Nephron (organoid): ENCODE results near the gene PTPRD.
"Not testable (repeated sequence)": the region's sequence is repeated elsewhere in the genome, so short reads cannot be mapped to it uniquely, and the experiment has no call there.

Experiments used
- H3K27ac Mint-ChIP-seq, 3 experiments: 2 replicates each; pipeline ENCODE4 v1.8.0; 2020; ENCODE audit warnings: mixed read lengths in 3 of 3, mild to moderate bottlenecking in 2 of 3, moderate library complexity in 1 of 3
- H3K27me3 Mint-ChIP-seq: 2 replicates; pipeline ENCODE4 v1.8.0; 2021; ENCODE audit warnings: low read depth, mild to moderate bottlenecking, moderate library complexity, mixed read lengths
- H3K36me3 Mint-ChIP-seq: 2 replicates; pipeline ENCODE4 v1.8.0; 2020; ENCODE audit warnings: low read depth, mixed read lengths
- H3K4me1 Mint-ChIP-seq: 2 replicates; pipeline ENCODE4 v1.8.0; 2020; ENCODE audit warnings: mixed read lengths
- H3K4me3 Mint-ChIP-seq, 3 experiments: 2 replicates each; pipeline ENCODE4 v1.8.0; 2020; ENCODE audit warnings: mild to moderate bottlenecking in 3 of 3, mixed read lengths in 3 of 3, moderate library complexity in 2 of 3
- H3K9me3 Mint-ChIP-seq: 2 replicates; pipeline ENCODE4 v1.8.0; 2020; ENCODE audit warnings: mixed read lengths
- CTCF ChIP-seq, 3 experiments: fragments of 200-600 bp; sonication (generic); IDR thresholded peaks; one replicate each; pipeline ENCODE4 v1.5.0; 2021; ENCODE audit warnings: antibody characterized with exemption in 3 of 3; ENCODE audit not compliant: unreplicated experiment in 3 of 3

The PTPRD gene

DNA sequence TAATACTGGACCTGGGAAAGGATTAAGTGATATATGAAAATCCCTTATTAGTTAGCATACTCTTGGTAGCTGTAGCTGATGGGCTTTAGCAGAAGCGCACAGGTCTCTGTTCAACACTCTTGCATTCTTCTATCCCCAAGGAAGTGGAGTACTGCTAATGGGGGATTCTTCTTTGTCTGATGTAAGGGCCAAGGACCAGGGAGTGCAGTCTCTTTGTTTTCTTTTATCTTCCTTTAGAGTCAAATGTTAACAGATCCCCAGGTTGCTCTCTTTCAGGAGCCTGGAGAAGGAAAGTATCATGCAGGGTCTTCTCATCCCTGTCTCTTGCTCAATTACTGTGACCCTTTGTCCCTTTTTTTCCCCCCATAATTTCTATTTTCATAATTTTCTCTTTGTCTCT is 1666.3 kb downstream of the PTPRD start:
- Mint-ChIP-seq H3K4me3 (no peak overlapping the region), H3K9me3 (peaks cover 8% of the 10 kb centered on the region)

DNA sequence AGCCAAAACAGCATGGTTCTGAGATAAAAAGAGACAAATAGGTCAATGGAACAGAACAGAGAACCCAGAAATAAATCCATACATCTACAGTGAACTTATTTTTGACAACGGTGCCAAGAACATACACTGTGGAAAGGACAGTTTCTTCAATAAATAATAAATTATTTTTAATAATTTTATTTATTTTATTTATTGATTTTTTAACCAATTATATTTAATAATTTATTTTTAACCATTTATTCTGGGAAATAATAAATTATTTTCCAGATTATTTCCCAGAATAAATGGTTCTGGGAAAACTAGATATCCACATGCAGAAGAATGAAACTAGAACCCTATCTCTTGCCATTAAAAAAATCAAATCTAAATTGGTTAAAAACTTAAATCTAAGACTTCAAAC is 1669.4 kb downstream of the PTPRD start:
- Mint-ChIP-seq H3K36me3 (no peaks in the 10 kb centered on the region), H3K9me3 (peaks cover 8% of the 10 kb centered on the region), H3K27me3 (no peaks in the 10 kb centered on the region), H3K4me1 (no peaks in the 10 kb centered on the region), H3K4me3 (no peak overlapping the region), H3K27ac (no peak overlapping the region)
- no peak for TF ChIP-seq CTCF (IDR thresholded peaks at IDR 0.05; ENCODE audit: unreplicated experiment in 3 of 3)

More for the DNA sequence above, 1666.3 kb downstream of the PTPRD start:
- Mint-ChIP-seq H3K36me3 (no peaks in the 10 kb centered on the region), H3K27me3 (no peaks in the 10 kb centered on the region), H3K4me1 (no peaks in the 10 kb centered on the region), H3K27ac (no peak overlapping the region)
- no peak for TF ChIP-seq CTCF (IDR thresholded peaks at IDR 0.05; ENCODE audit: unreplicated experiment in 3 of 3)

- H3K36me3 Mint-ChIP-seq, result no peaks in the 10 kb centered on the region
- no peak overlapping the region for H3K4me3 Mint-ChIP-seq
- H3K27ac Mint-ChIP-seq, result no peak overlapping the region
- TF ChIP-seq CTCF (IDR thresholded peaks at IDR 0.05; ENCODE audit: unreplicated experiment in 3 of 3), result no peak
- H3K27me3 Mint-ChIP-seq, result no peaks in the 10 kb centered on the region
- H3K9me3 Mint-ChIP-seq, result peaks cover 7% of the 10 kb centered on the region
- H3K4me1 Mint-ChIP-seq, result peaks cover 7% of the 10 kb centered on the region
Measured at GRCh38 chr9:8940650-8941049, 1672.2 kb downstream of the PTPRD start.

DNA sequence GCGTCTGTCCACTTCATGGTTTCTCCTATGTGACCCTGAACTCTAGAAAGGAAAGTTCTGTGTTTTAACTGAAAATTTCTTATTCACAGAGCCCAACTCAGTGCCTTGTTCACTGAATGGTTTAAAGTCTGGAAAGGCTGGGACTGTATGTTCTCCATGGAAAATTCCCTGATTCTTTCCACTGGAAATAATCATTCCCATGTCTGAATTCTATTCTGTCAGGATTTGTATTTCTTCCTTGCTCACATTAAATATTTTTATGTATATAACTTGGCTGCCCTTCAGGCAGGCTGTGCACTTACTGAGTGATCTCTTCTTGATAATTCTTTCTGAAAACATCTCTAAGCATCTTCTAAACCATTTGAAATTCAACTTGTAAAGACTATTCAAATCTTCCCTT is 1686.3 kb downstream of the PTPRD start:
- no peak overlapping the region for H3K4me3 Mint-ChIP-seq
- H3K27me3 Mint-ChIP-seq, result no peaks in the 10 kb centered on the region
- TF ChIP-seq CTCF (IDR thresholded peaks at IDR 0.05; ENCODE audit: unreplicated experiment in 3 of 3), result no peak
- H3K4me1 Mint-ChIP-seq, result no peaks in the 10 kb centered on the region
- no peak overlapping the region for H3K27ac Mint-ChIP-seq
- H3K9me3 Mint-ChIP-seq, result peaks cover 9% of the 10 kb centered on the region
- H3K36me3 Mint-ChIP-seq, result no peaks in the 10 kb centered on the region

- no peaks in the 10 kb centered on the region for H3K36me3 Mint-ChIP-seq
- no peak for TF ChIP-seq CTCF (IDR thresholded peaks at IDR 0.05; ENCODE audit: unreplicated experiment in 3 of 3)
- H3K4me3 Mint-ChIP-seq, result no peak overlapping the region
- H3K9me3 Mint-ChIP-seq, result peaks cover 9% of the 10 kb centered on the region
- H3K4me1 Mint-ChIP-seq, result no peaks in the 10 kb centered on the region
- H3K27ac Mint-ChIP-seq, result no peak overlapping the region
- H3K27me3 Mint-ChIP-seq, result no peaks in the 10 kb centered on the region
Measured at GRCh38 chr9:8924562-8924961, 1688.2 kb downstream of the PTPRD start.

GRCh38 chr9:8920478-8921183 is 1692.2 kb downstream of the PTPRD start:
- not testable (repeated sequence) for H3K36me3 Mint-ChIP-seq, H3K4me3 Mint-ChIP-seq, H3K27me3 Mint-ChIP-seq, H3K4me1 Mint-ChIP-seq, H3K27ac Mint-ChIP-seq, H3K9me3 Mint-ChIP-seq
